Fibroblast of mammary gland (primary cell): ENCODE measurements around the gene MEPCE.

Source experiments
- DNase-seq: peaks from one replicate; pipeline ENCODE4 v3.0.0-alpha.2; 2010; ENCODE audit warnings: low read depth
- H3K4me3 ChIP-seq: 2 replicates; pipeline ENCODE4 v1.5.1; 2011; ENCODE audit warnings: low read depth, mild to moderate bottlenecking, low read length, moderate library complexity; ENCODE audit not compliant: control insufficient read depth
- TF ChIP-seq, protein P1 (sequence below): conservative IDR thresholded peaks from 2 replicates; pipeline ENCODE4 v1.5.1; 2011; ENCODE audit warnings: low read depth, low read length, inconsistent platforms; ENCODE audit not compliant: control insufficient read depth, insufficient read depth

The MEPCE gene

DNA sequence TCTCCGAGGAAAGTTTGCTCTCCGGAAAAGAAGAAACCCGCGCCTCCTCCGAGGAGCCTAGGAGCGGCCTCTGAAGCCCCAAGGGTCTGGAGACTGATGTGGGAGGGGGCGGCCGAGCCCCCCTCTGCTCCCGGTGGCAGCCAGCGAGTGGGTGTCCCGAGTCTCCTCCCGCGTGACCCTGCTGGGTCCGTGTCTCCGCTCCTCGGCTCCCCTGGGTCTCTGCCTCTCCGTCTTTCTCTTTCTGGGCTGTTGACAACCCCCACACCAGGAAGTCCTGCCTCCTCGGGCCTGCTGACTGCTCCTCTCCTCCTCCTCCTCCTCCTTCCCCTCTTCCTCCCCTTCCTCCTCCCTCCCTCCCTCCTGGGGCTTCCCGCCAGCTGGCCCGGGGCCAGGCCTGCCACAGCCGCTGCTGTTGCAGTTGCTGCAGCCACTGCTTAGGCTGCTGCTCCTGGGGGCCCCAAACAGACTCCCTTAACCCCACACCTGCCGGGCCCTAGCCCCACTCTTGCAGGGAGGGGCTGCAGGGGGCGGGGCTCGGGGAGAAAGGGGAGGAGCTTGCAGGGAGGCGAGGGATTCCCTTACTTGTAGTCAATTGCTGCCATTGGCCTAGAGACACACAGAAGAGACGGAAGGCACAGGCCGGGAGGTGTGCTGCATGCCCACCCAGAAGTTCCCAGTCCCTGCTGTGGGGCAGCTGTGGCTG is 49.5 kb downstream of the MEPCE start, which contains the start of gene TSC22D4:
TSC22D4 (minus strand) TSS at position 257 of the 703 bp plus-strand sequence. CDS start 1,176 bp downstream, outside the sequence.
- peak; percentile 92 for DNase-seq
- peak within 1 kb of the TSS; percentile 92 for H3K4me3 ChIP-seq
- TF ChIP-seq, protein P1, sequence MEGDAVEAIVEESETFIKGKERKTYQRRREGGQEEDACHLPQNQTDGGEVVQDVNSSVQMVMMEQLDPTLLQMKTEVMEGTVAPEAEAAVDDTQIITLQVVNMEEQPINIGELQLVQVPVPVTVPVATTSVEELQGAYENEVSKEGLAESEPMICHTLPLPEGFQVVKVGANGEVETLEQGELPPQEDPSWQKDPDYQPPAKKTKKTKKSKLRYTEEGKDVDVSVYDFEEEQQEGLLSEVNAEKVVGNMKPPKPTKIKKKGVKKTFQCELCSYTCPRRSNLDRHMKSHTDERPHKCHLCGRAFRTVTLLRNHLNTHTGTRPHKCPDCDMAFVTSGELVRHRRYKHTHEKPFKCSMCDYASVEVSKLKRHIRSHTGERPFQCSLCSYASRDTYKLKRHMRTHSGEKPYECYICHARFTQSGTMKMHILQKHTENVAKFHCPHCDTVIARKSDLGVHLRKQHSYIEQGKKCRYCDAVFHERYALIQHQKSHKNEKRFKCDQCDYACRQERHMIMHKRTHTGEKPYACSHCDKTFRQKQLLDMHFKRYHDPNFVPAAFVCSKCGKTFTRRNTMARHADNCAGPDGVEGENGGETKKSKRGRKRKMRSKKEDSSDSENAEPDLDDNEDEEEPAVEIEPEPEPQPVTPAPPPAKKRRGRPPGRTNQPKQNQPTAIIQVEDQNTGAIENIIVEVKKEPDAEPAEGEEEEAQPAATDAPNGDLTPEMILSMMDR = no peak

DNA sequence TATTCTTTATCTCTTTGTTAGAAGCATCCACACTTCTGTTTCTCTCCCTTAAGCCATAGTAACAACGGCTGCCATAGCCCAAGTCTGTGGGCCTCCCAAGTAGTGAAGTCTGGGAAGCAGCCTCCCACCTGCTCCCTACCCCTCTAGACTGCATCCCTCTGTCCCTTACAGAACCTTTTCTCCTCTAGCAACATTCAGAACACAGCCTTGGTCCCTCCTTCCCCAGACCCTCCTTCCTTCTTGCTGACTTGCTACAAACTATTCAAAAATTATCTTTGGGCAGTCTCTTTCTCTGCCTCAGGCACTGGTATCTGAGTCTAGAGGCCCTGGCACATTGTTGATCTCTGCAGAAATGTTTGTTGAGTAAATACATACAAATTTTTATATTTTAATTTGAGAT is 51.8 kb downstream of the MEPCE start:
- DNase-seq = no peak
- TF ChIP-seq, protein P1 = no peak

DNA sequence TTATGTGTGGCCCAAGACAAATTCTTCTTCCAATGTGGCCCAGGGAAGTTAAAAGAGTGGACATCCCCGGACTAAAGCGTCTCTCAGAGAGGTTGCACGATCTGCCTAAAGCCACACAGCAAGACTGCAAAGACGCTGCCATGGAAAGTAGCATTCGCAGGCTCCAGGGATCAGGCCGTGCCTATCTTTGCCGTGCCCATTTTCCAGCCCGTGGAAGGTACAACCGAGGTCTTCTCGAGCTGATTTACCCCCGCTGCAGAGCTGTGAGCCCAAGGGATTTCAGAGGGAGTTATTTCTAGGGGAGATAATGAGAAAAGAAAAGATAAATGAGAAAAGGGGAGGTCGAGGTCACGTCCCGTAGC is 53.1 kb downstream of the MEPCE start:
- DNase-seq = no peak
- TF ChIP-seq, protein P1 = no peak
- peak overlapping the region; percentile 50 for H3K4me3 ChIP-seq

More for the DNA sequence above, 51.8 kb downstream of the MEPCE start:
- no peak overlapping the region for H3K4me3 ChIP-seq

DNA sequence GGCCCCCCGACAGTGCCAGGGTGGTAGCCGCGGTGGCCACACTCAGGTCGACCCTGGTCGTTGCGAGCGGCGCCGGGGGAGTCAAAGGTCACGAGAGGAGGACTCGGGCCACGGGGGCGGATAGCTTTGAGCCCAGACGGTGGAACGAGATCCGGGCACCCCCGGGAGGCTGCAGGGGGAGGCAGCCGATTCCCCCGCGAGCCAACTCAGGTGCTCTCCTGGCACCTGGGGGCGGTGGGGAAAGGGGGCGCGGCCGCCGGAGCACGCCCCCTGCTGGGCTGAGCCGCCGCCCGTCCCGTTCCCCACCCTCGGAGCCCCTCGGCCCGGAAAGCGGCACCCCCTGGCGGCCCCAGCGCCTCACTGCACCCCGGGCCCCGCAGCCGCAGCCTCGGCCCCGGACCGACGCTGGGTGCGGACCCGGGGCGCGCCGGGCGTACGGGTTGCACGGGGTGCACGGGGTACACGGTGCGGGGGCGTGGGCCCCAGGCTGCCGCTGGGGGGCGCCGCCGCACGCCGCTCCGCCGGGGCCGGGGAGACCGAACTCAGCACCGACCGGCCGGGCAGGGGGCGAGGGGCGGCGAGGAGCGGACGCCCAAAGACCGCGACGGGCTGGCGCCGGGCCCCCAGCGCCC is 53.6 kb downstream of the MEPCE start:
- DNase-seq = no peak
- peak overlapping the region; percentile 50 for H3K4me3 ChIP-seq
- TF ChIP-seq, protein P1 = peak; percentile 37
